ENCODE data around the gene SLC35E4.
A peak's percentile ranks its signal among the peaks of the same experiment; 100 is the strongest.

Gene SLC35E4

GRCh38 chr22:30694171-30694639 is 58.6 kb downstream of the SLC35E4 start:
- DNase-seq, result peak; percentile 17

GRCh38 chr22:30694640-30695350 is 59.2 kb downstream of the SLC35E4 start, which contains the start of gene OSBP2:
TSS of gene OSBP2 (plus strand) at chr22:30694874. CDS start at chr22:30694910, 36 bp downstream.
- DNase-seq, result peak; percentile 20

GRCh38 chr22:30695351-30695851 is 59.8 kb downstream of the SLC35E4 start:
- DNase-seq, result no peak

GRCh38 chr22:30695871-30696655 is 60.5 kb downstream of the SLC35E4 start:
- no peak for DNase-seq

All from fibroblast of skin of back (primary cell).